Measurements from ENCODE around the gene KLHL8. TPM values are rescaled to one million over a fixed set of nuclear protein-coding genes. Genes with fewer than 3 reads are reported as not detected.
"Not testable (repeated sequence)": the region's sequence is repeated elsewhere in the genome, so short reads cannot be mapped to it uniquely, and the experiment has no call there.

The KLHL8 gene
- total RNA-seq, 1 donor from 2014 or later: 11.5 TPM

DNA sequence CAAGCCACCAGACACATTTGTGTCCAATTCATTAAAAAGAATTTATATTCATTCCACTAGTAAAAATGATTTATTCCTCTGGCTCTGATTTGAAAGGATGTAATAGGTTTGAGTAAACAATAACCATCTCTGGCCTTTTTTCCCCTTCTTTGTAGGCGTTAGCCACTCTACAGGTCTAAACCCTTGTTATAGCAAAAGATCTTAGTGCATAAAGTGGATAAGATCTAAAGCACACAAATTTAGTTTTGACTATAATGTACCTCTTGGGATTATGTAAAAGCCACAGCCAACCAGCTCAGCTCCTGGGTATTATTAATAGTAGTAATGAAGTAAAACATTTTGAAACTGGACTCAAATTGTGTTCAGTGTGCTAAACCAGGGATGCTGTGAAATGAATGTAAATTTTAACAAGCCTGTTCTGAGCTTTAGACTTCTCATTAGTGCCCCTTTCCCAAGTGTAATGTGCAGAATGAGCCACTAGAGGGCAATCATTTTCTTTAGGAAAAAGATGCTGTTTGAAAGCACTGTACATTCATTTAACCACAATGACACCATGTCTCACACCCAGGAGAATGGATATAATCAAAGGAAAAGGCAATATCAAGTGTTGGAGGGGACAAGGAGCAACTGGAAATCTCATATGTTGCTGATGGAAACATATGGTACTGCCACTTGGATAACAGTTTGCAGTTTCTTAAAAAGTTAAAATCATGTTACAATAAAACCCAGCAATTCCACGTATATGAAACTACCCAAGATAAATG is 69.7 kb downstream of the KLHL8 start:
- Mint-ChIP-seq H3K27me3 (ENCODE audit: unreplicated experiment) (no peaks in the 10 kb centered on the region), H3K27ac (ENCODE audit: unreplicated experiment) (no peak overlapping the region), H3K4me3 (ENCODE audit: unreplicated experiment) (no peak overlapping the region), H3K36me3 (ENCODE audit: unreplicated experiment) (peaks cover 2% of the 10 kb centered on the region), H3K4me1 (ENCODE audit: unreplicated experiment) (peaks cover 10% of the 10 kb centered on the region), H3K9me3 (ENCODE audit: unreplicated experiment) (no peaks in the 10 kb centered on the region)
- no peak for DNase-seq (ENCODE audit: extremely low spot score, unreplicated experiment)
- TF ChIP-seq, protein P1, sequence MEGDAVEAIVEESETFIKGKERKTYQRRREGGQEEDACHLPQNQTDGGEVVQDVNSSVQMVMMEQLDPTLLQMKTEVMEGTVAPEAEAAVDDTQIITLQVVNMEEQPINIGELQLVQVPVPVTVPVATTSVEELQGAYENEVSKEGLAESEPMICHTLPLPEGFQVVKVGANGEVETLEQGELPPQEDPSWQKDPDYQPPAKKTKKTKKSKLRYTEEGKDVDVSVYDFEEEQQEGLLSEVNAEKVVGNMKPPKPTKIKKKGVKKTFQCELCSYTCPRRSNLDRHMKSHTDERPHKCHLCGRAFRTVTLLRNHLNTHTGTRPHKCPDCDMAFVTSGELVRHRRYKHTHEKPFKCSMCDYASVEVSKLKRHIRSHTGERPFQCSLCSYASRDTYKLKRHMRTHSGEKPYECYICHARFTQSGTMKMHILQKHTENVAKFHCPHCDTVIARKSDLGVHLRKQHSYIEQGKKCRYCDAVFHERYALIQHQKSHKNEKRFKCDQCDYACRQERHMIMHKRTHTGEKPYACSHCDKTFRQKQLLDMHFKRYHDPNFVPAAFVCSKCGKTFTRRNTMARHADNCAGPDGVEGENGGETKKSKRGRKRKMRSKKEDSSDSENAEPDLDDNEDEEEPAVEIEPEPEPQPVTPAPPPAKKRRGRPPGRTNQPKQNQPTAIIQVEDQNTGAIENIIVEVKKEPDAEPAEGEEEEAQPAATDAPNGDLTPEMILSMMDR (IDR thresholded peaks at IDR 0.05): peak; percentile 85

DNA sequence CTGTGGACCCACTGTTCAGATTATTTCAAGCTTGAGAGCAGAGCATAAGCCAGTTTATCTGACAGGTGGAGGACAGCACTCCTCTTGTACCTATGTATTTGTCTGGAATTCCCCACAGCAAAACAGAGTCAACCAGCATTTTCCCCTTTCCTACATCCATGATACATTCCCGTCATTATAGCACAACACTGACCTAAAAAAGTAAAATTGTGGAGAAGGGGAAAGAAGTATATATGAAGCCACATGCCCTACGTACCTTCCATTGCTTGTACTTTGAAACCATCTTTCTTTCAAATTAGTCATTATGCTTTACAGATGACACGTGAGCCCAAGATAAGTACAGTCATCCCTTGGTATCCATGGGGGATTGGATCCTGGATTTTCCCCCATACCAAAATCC is 73.3 kb downstream of the KLHL8 start:
- peaks cover 14% of the 10 kb centered on the region for H3K36me3 Mint-ChIP-seq (ENCODE audit: unreplicated experiment)
- no peak overlapping the region for H3K27ac Mint-ChIP-seq (ENCODE audit: unreplicated experiment)
- H3K4me3 Mint-ChIP-seq (ENCODE audit: unreplicated experiment): no peak overlapping the region
- no peaks in the 10 kb centered on the region for H3K9me3 Mint-ChIP-seq (ENCODE audit: unreplicated experiment)
- no peaks in the 10 kb centered on the region for H3K4me1 Mint-ChIP-seq (ENCODE audit: unreplicated experiment)
- no peaks in the 10 kb centered on the region for H3K27me3 Mint-ChIP-seq (ENCODE audit: unreplicated experiment)
- TF ChIP-seq, protein P1 (IDR thresholded peaks at IDR 0.05): no peak
- no peak for DNase-seq (ENCODE audit: extremely low spot score, unreplicated experiment)

DNA sequence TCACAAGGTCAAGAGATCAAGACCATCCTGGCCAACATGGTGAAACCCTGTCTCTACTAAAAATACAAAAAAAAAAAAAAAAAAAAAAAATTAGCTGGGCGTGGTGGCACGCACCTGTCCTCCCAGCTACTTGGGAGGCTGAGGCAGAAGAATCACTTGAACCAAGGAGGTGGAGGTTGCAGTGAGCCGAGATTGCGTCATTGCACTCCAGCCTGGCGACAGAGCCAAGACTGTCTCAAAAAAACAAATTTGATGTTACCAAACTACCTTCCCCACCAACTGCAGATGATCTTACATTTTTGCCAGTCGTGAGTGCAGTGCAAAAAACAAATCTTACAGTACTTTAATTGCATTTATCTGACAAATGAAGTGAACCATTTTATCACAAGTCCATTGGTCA is 74.5 kb downstream of the KLHL8 start:
- not testable (repeated sequence) for H3K27me3 Mint-ChIP-seq (ENCODE audit: unreplicated experiment); H3K27ac Mint-ChIP-seq (ENCODE audit: unreplicated experiment); DNase-seq (ENCODE audit: extremely low spot score, unreplicated experiment); H3K4me3 Mint-ChIP-seq (ENCODE audit: unreplicated experiment); H3K9me3 Mint-ChIP-seq (ENCODE audit: unreplicated experiment); H3K4me1 Mint-ChIP-seq (ENCODE audit: unreplicated experiment)
- H3K36me3 Mint-ChIP-seq (ENCODE audit: unreplicated experiment): peaks cover 20% of the 10 kb centered on the region

DNA sequence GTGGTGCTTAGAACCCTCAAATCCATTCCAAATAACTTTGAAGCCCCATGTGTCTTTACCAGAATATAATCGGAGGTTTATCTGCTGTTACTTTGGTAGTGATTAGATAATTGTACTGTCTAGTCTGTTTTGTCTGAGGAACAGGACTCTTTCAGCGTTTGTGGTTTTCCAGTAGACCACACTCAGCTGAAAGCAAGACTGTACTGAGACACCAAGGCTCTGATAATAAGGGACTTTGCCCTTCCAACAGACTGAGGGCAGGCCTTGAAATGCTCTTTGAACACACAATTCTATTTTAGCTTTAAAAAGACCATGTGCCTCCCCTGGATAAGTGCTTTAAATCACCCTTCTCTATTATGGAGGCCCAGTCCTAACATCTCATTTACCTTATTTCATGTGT is 76.1 kb downstream of the KLHL8 start:
- no peaks in the 10 kb centered on the region for H3K27me3 Mint-ChIP-seq (ENCODE audit: unreplicated experiment)
- H3K9me3 Mint-ChIP-seq (ENCODE audit: unreplicated experiment): no peaks in the 10 kb centered on the region
- H3K27ac Mint-ChIP-seq (ENCODE audit: unreplicated experiment): no peak overlapping the region
- H3K4me1 Mint-ChIP-seq (ENCODE audit: unreplicated experiment): no peaks in the 10 kb centered on the region
- peaks cover 25% of the 10 kb centered on the region for H3K36me3 Mint-ChIP-seq (ENCODE audit: unreplicated experiment)
- TF ChIP-seq, protein P1 (IDR thresholded peaks at IDR 0.05): no peak
- no peak for DNase-seq (ENCODE audit: extremely low spot score, unreplicated experiment)
- H3K4me3 Mint-ChIP-seq (ENCODE audit: unreplicated experiment): no peak overlapping the region

DNA sequence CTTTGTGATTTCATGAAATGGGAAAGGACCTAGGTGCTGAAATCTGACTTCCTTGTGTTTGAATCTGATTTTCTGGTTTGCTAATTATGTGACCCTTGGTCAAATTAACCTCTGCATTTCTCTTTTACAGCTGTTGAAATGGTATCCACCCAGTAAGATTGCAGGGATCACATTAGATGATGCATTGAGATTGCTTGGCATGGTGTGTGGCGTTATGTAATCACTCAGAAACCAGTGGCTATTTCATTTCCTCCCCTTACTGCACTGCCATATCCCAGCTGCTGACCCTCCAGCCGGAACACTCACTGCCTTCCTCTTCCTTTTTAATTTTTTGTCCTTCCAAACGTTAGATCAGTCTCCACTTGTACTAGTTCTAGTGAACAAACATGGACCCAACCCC is 79.0 kb downstream of the KLHL8 start:
- Mint-ChIP-seq H3K9me3 (ENCODE audit: unreplicated experiment) (no peaks in the 10 kb centered on the region), H3K4me3 (ENCODE audit: unreplicated experiment) (no peak overlapping the region), H3K27ac (ENCODE audit: unreplicated experiment) (no peak overlapping the region), H3K4me1 (ENCODE audit: unreplicated experiment) (no peaks in the 10 kb centered on the region), H3K36me3 (ENCODE audit: unreplicated experiment) (peaks cover 31% of the 10 kb centered on the region), H3K27me3 (ENCODE audit: unreplicated experiment) (no peaks in the 10 kb centered on the region)
- TF ChIP-seq, protein P1 (IDR thresholded peaks at IDR 0.05): no peak
- no peak for DNase-seq (ENCODE audit: extremely low spot score, unreplicated experiment)
